Glutamatergic neuron (in vitro differentiated cells): Measurements from ENCODE around the gene DTNA. TPM values are rescaled to one million over a fixed set of nuclear protein-coding genes. Genes with fewer than 3 reads are reported as not detected.
"Not testable (repeated sequence)": the region's sequence is repeated elsewhere in the genome, so short reads cannot be mapped to it uniquely, and the experiment has no call there.

Experiments
- DNase-seq: peaks from one replicate; pipeline ENCODE4 v3.0.0; 2022
- H3K27ac Mint-ChIP-seq: one replicate; pipeline ENCODE4 v1.8.0; 2020; ENCODE audit warnings: mild to moderate bottlenecking, mixed read lengths, inconsistent platforms; ENCODE audit not compliant: unreplicated experiment
- H3K27me3 Mint-ChIP-seq: one replicate; pipeline ENCODE4 v1.8.0; 2020; ENCODE audit warnings: mild to moderate bottlenecking, moderate library complexity, mixed read lengths, inconsistent platforms; ENCODE audit not compliant: unreplicated experiment
- H3K36me3 Mint-ChIP-seq: one replicate; pipeline ENCODE4 v1.8.0; 2020; ENCODE audit warnings: mild to moderate bottlenecking, mixed read lengths, inconsistent platforms; ENCODE audit not compliant: unreplicated experiment
- H3K4me1 Mint-ChIP-seq: one replicate; pipeline ENCODE4 v1.8.0; 2020; ENCODE audit warnings: mild to moderate bottlenecking, low read depth, mixed read lengths, inconsistent platforms; ENCODE audit not compliant: unreplicated experiment
- H3K4me3 Mint-ChIP-seq: one replicate; pipeline ENCODE4 v1.8.0; 2020; ENCODE audit warnings: mild to moderate bottlenecking, mixed read lengths, inconsistent platforms; ENCODE audit not compliant: unreplicated experiment
- H3K9me3 Mint-ChIP-seq: one replicate; pipeline ENCODE4 v1.8.0; 2020; ENCODE audit warnings: mild to moderate bottlenecking, moderate library complexity, mixed read lengths, inconsistent platforms; ENCODE audit not compliant: unreplicated experiment
- total RNA-seq: library from RNA; stranded (reverse); fragmentation: NEBNext Ultra II Directional; extraction: Animal tissue kit (Norgen Biotek cat#: 25700); gene quantifications from one replicate; pipeline ENCODE4 v1.2.1, GENCODE V29; 2021; ENCODE audit not compliant: unreplicated experiment
- TF ChIP-seq, protein P1 (sequence below): fragments of 200-600 bp; sonication (generic); IDR thresholded peaks from one replicate; pipeline ENCODE4 v1.5.0; 2021; ENCODE audit not compliant: partially characterized antibody, unreplicated experiment

The DTNA gene
- total RNA-seq, 1 donor from 2014 or later, result 29.5 TPM

DNA sequence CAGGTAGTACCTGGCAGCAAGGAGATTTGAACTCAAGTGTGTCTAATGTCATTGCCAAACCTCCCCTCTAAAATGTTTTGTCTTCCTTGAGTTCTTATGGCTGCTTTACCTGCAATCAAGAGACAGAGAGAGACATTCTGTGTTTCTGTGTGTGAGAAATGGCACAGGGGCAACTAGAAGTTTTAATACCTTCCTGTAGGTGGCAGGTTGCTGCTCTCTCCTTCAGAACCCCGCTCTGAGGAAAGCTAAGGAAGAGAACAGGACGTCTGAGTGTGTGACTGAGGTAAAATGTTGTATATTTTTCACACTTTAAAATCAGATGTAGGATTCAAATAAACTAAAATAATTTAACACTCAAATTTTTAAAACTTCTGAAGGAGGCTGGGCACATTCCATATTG, 19.2 kb downstream of the DTNA start:
- TF ChIP-seq, protein P1, sequence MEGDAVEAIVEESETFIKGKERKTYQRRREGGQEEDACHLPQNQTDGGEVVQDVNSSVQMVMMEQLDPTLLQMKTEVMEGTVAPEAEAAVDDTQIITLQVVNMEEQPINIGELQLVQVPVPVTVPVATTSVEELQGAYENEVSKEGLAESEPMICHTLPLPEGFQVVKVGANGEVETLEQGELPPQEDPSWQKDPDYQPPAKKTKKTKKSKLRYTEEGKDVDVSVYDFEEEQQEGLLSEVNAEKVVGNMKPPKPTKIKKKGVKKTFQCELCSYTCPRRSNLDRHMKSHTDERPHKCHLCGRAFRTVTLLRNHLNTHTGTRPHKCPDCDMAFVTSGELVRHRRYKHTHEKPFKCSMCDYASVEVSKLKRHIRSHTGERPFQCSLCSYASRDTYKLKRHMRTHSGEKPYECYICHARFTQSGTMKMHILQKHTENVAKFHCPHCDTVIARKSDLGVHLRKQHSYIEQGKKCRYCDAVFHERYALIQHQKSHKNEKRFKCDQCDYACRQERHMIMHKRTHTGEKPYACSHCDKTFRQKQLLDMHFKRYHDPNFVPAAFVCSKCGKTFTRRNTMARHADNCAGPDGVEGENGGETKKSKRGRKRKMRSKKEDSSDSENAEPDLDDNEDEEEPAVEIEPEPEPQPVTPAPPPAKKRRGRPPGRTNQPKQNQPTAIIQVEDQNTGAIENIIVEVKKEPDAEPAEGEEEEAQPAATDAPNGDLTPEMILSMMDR, result peak; percentile 51
- peaks cover 2% of the 10 kb centered on the region for H3K4me1 Mint-ChIP-seq
- H3K4me3 Mint-ChIP-seq, result no peak overlapping the region
- peaks cover 1% of the 10 kb centered on the region for H3K9me3 Mint-ChIP-seq
- no peaks in the 10 kb centered on the region for H3K27me3 Mint-ChIP-seq
- no peaks in the 10 kb centered on the region for H3K36me3 Mint-ChIP-seq
- no peak overlapping the region for H3K27ac Mint-ChIP-seq
- DNase-seq, result no peak

DNA sequence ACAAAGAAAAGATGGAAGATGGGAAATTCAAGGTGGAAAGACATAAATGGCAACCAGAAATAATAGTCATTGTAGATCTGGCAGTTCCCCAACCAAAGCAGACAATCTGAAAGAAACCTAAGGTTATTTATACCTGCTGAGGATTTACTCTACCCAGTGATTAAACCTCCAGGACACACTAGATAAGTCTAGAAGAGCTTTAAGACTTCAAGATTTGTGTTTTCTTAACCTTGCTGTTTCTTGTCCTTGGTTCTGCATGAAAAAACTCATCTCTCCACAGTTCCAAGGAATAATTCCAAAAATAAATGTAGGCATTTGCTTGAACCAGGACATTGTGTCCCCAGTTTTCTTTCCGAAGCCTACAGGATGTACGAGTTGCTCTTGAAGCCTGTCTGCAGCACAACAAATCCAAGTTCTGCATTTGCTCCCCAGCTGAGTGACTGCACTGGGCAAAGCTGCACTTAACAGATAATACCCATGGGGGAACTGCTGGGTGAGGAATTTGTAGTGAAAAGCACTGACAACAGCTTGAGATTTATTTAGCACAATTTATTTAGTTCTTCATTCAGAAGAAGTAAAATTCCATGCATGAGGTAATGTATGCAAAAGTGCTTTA, 19.8 kb downstream of the DTNA start:
- no peaks in the 10 kb centered on the region for H3K27me3 Mint-ChIP-seq
- H3K27ac Mint-ChIP-seq, result no peak overlapping the region
- H3K4me1 Mint-ChIP-seq, result peaks cover 2% of the 10 kb centered on the region
- peaks cover 1% of the 10 kb centered on the region for H3K9me3 Mint-ChIP-seq
- no peak overlapping the region for H3K4me3 Mint-ChIP-seq
- DNase-seq, result no peak
- H3K36me3 Mint-ChIP-seq, result no peaks in the 10 kb centered on the region
- TF ChIP-seq, protein P1, result no peak

GRCh38 chr18:34730774-34731173, 20.7 kb downstream of the DTNA start:
- Mint-ChIP-seq H3K27me3 (peaks cover 1% of the 10 kb centered on the region), H3K36me3 (no peaks in the 10 kb centered on the region), H3K27ac (no peak overlapping the region), H3K9me3 (peaks cover 1% of the 10 kb centered on the region), H3K4me3 (no peak overlapping the region), H3K4me1 (peaks cover 2% of the 10 kb centered on the region)
- TF ChIP-seq, protein P1, result no peak
- no peak for DNase-seq

- H3K9me3 Mint-ChIP-seq, result peaks cover 1% of the 10 kb centered on the region
- peaks cover 2% of the 10 kb centered on the region for H3K27me3 Mint-ChIP-seq
- DNase-seq, result no peak
- no peak overlapping the region for H3K4me3 Mint-ChIP-seq
- TF ChIP-seq, protein P1, result no peak
- peaks cover 2% of the 10 kb centered on the region for H3K4me1 Mint-ChIP-seq
- no peaks in the 10 kb centered on the region for H3K36me3 Mint-ChIP-seq
- H3K27ac Mint-ChIP-seq, result no peak overlapping the region
Observed at GRCh38 chr18:34734056-34734455, 24.0 kb downstream of the DTNA start.

DNA sequence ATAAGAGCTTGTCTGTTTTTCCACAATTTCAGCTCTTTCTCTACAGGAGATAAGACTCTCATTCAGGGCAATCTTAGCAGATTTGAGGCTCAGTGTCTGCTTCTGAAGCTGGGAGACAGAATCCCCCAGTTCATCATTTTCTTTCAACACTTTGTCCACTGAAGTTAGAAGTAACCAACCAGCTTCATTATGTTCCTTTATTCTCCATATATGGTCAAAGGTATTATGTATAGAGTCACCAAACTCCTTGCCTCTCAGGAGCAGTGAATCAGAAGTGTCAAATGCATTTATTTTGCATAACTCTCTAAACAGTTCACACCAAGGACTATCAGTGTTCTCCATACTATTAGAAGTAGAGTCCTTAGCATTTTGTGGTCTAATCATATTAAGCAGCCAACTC, 24.4 kb downstream of the DTNA start:
- not testable (repeated sequence) for H3K36me3 Mint-ChIP-seq

More for the DNA sequence above, 24.4 kb downstream of the DTNA start:
- not testable (repeated sequence) for H3K9me3 Mint-ChIP-seq, H3K27ac Mint-ChIP-seq, DNase-seq, H3K4me3 Mint-ChIP-seq, H3K27me3 Mint-ChIP-seq, H3K4me1 Mint-ChIP-seq
